GM12872 (cell line): ENCODE data around the gene NINJ1.

Experiments used
- TF ChIP-seq, protein P1 (sequence below): IDR thresholded peaks from 3 replicates; pipeline ENCODE4 v1.5.1; 2011; ENCODE audit warnings: low read depth, mild to moderate bottlenecking, low read length, moderate library complexity; ENCODE audit not compliant: insufficient read depth

Gene NINJ1

DNA sequence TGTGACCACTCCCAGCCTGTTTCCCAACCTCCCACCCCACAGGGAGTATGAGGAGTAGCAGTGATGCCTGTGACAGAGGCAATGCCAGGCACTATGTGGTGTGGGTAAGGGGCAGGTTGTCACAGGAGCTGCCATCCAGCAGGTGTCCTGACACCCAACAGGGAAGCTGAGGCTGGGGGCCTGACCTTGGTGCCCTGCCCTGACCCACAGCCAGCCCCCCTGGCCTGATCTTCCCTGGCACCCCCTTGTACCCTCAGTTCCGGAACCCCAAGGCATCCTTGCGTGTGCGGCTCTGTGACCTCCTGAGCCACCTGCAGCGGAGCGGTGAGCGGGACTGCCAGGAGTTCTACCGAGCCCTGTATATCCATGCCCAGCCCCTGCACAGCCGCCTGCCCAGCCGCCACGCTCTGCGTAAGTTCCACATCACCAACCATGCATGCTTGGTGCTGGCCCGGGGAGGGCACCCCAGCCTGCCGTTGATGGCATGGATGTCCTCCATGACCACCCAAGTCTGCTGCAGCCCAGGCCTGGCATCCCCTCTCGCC lies 23.7 kb downstream of the NINJ1 start:
- TF ChIP-seq, protein P1, sequence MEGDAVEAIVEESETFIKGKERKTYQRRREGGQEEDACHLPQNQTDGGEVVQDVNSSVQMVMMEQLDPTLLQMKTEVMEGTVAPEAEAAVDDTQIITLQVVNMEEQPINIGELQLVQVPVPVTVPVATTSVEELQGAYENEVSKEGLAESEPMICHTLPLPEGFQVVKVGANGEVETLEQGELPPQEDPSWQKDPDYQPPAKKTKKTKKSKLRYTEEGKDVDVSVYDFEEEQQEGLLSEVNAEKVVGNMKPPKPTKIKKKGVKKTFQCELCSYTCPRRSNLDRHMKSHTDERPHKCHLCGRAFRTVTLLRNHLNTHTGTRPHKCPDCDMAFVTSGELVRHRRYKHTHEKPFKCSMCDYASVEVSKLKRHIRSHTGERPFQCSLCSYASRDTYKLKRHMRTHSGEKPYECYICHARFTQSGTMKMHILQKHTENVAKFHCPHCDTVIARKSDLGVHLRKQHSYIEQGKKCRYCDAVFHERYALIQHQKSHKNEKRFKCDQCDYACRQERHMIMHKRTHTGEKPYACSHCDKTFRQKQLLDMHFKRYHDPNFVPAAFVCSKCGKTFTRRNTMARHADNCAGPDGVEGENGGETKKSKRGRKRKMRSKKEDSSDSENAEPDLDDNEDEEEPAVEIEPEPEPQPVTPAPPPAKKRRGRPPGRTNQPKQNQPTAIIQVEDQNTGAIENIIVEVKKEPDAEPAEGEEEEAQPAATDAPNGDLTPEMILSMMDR, result no peak

DNA sequence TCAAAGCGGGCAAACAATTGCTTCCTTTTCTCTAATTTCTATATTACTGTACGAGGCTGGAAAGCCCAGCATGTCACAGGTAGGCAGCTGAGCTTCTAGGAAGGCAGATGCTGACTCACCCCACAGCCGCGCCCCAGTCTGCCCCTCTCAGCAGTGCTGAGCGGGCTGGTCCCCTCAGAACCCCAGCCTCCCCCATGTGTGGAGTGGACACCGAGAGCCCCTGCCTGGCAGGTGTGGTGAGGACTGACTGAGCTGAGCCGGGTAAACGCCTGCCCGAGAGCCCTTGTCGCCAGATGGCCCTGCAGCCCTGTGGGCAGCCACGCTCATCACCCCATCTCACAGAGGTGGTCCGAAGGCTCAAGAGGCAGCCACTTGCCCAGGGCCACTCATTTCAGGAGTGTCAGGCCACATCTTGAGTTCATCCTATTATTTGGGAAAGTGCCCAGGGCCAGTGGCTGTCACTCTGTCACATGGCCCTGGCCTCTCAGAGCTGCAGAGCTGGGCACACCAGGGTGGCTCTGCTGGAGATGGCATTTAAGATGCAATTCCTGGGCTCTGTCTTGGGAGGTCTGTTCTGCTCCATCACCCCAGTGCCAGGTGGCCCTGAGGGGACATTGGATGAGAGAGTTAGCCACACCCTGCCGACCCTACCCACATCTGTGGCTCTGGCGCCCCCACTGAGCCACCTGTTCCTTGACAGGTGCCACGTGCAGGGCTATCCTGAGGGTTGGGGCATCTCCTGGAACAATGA lies 25.6 kb downstream of the NINJ1 start:
- TF ChIP-seq, protein P1, result no peak

DNA sequence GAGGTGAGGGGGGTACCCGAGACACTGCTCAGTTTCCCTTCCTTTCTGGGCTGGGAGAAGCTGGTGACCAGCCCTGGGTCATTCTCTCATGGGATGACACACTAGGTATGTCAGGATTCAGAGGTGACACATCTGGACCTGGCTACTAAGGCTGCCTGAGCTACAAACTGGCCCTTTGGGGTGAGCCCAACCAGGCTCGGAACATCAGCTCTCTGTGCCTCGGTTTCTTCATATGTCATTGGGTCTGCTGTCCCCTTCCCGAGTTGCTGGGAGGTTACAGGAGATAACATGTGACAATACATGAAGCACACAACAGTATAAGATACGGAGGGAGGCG lies 26.3 kb downstream of the NINJ1 start:
- TF ChIP-seq, protein P1, result no peak

DNA sequence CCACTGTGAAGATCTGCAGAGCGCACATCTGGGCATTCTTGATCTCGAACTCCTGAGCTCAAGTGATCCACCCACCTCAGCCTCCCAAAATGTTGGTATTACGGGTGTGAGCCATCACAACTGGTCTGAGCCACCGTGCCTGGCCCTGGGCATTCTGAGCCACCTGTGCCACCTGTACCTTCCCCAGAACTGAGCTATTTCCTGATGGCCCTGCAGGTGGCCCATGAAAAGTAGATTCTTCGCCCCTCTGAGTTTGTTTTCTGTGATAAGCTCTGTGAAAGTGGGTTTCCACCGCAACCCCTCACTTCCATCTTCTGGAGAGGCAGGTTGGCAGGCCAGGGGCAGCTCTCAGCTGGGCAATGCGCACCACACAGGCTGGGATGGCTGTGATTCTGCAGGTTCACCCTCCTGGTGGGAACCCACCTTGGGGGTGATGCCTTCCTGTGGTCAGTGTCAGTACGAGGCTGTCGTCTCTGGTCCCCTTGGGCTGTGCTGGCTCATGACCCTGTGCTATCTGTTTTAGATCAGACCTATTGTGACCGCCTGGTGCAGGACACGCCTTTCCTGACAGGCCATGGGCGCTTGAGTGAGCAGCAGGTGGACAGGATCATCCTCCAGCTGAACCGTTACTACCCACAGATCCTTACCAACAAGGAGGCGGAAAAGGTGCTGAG lies 26.8 kb downstream of the NINJ1 start:
- TF ChIP-seq, protein P1, result no peak

DNA sequence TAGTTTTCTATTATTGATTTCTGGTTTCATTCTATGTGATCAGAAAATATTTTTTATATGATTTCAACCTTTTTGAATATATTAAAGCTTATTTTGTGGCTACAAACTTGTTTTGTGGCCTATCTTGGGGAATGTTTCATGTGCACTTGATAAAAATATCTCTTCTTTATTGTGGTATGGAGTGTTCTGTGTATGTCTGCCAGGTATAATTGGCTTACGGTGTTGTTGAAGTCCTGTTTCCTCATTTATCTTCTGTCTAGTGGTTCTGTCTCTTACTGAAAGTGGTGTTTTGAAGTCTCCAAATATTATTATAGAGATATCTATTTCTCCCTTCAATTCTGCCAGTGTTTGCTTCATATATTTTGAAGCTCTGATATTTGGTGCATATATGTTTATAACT lies 28.4 kb downstream of the NINJ1 start:
- TF ChIP-seq, protein P1, result no peak

DNA sequence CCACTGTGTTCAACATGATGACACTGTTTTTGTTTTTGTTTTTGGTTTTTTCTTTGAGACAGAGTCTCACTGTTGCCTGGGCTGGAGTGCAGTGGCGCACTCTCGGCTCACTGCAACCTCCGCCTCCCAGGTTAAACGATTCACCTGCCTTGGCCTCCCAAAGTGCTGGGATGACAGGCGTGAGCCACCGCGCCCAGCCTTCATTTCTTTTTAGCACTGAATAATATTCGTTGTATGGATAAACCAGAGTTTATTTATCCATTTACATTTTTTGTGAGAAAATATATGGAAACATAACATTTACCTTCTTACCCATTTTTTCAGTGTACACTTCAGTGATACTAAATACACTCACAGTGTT lies 33.8 kb downstream of the NINJ1 start:
- TF ChIP-seq, protein P1, result no peak

DNA sequence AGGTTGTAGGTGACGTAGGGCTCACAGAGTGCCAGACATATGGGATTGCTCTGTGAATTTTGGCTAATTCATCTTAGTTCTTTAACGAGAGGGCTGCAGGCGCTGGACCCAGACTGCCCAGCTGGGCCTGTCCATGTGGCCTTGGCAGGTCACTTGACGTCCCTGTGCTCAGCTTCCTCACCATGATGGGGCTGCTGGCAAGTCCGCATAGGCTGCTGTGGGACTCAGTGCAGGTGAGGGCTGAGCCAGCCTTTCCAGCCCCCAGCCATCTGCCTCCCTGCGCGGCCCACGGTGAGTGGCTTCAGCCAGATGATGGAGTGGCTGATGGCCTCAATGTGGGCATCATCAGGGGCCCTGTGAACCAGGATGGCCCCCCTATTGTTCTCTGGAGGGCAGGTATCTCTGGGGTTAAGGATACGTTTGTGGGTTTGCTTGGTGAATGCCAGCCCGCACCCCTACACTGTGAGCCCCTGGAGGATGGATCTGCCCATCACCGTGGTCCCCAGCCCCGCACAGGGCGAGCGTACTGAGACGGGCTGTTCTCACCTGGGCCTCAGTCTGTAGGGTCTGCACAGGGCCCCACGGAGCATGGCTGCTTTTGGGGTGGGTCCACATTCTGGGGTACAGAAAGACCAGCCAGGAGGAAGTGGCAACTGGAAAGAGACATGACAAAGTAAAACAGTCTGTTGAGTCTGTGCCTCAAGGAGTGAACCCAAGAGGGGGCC lies 34.3 kb downstream of the NINJ1 start:
- TF ChIP-seq, protein P1, result no peak
